LoVo (cell line): Measurements from ENCODE around the gene OR10A4.
"Not testable (repeated sequence)": the region's sequence is repeated elsewhere in the genome, so short reads cannot be mapped to it uniquely, and the experiment has no call there.

Source experiments
- DNase-seq: peaks from one replicate; pipeline ENCODE4 v3.0.0-alpha.2; 2016; ENCODE audit warnings: low spot score

The OR10A4 gene

GRCh38 chr11:6876325-6876724 lies at the start of gene OR10A4:
TSS of gene OR10A4 (plus strand) at chr11:6876625. CDS start at chr11:6876648, 23 bp downstream.
- DNase-seq = no peak

- DNase-seq = no peak
These were observed 48.3 kb upstream of the OR10A4 start for GRCh38 chr11:6828103-6828502.

GRCh38 chr11:6833356-6833755 lies 43.1 kb upstream of the OR10A4 start:
- no peak for DNase-seq

- DNase-seq = no peak
These were observed 42.4 kb upstream of the OR10A4 start for GRCh38 chr11:6834021-6834420.

GRCh38 chr11:6841694-6842093 lies 34.7 kb upstream of the OR10A4 start:
- no peak for DNase-seq

- DNase-seq = no peak
These were observed 32.8 kb upstream of the OR10A4 start for GRCh38 chr11:6843670-6844069.

- no peak for DNase-seq
These were observed 32.1 kb upstream of the OR10A4 start for GRCh38 chr11:6844356-6844755.

- no peak for DNase-seq
These were observed 31.0 kb upstream of the OR10A4 start, which contains the start of gene OR10A5 for GRCh38 chr11:6845383-6845782. TSS of gene OR10A5 (plus strand) at chr11:6845683. CDS start at chr11:6845683, 0 bp downstream.

GRCh38 chr11:6850526-6850925 lies 25.9 kb upstream of the OR10A4 start:
- no peak for DNase-seq

GRCh38 chr11:6854801-6855200 lies 21.6 kb upstream of the OR10A4 start:
- DNase-seq = not testable (repeated sequence)

- DNase-seq = peak; percentile 8
These were observed 20.4 kb upstream of the OR10A4 start for GRCh38 chr11:6855971-6856541.

- DNase-seq = no peak
These were observed 19.6 kb upstream of the OR10A4 start for GRCh38 chr11:6856871-6857270.

GRCh38 chr11:6862961-6863360 lies 13.5 kb upstream of the OR10A4 start, which contains the start of gene OR10A2:
TSS of gene OR10A2 (plus strand) at chr11:6863057. CDS start at chr11:6869755, 6,698 bp downstream.
- DNase-seq = no peak

- DNase-seq = no peak
These were observed 12.0 kb upstream of the OR10A4 start for GRCh38 chr11:6864438-6864837.

- no peak for DNase-seq
These were observed 5.1 kb upstream of the OR10A4 start for GRCh38 chr11:6871278-6871677.

- DNase-seq = no peak
These were observed 664 bp upstream of the OR10A4 start for GRCh38 chr11:6875761-6876160.

- no peak for DNase-seq
These were observed 489 bp downstream of the OR10A4 start for GRCh38 chr11:6876914-6877313.

- no peak for DNase-seq
These were observed 6.3 kb downstream of the OR10A4 start for GRCh38 chr11:6882751-6883150.

- DNase-seq = not testable (repeated sequence)
These were observed 11.3 kb downstream of the OR10A4 start for GRCh38 chr11:6887711-6888110.

- no peak for DNase-seq
These were observed 12.4 kb downstream of the OR10A4 start for GRCh38 chr11:6888830-6889229.

- DNase-seq = no peak
These were observed 13.4 kb downstream of the OR10A4 start for GRCh38 chr11:6889835-6890234.

- no peak for DNase-seq
These were observed 16.0 kb downstream of the OR10A4 start, which contains the start of gene OR2D2 for GRCh38 chr11:6892400-6892799. TSS of gene OR2D2 (minus strand) at chr11:6892500. CDS start at chr11:6892500, 0 bp downstream.

- DNase-seq = no peak
These were observed 17.7 kb downstream of the OR10A4 start for GRCh38 chr11:6894097-6894496.

GRCh38 chr11:6895010-6895409 lies 18.6 kb downstream of the OR10A4 start:
- no peak for DNase-seq
